A549 (cell line): ENCODE data around the gene TCEA2. TPM values are rescaled to one million over a fixed set of nuclear protein-coding genes. Genes with fewer than 3 reads are reported as not detected.

Experiments used
- ATAC-seq, 2 experiments: fragments of 200-7000 bp in 1 of 2; fragments of >200 bp in 1 of 2; cut with Nextera tagmentation in 1 of 2; cut with Tn5 transposase in 1 of 2; 3 replicates each; pipeline versions ENCODE4 v1.8.0 to v1.9.1; 2018 to 2020; ENCODE audit warnings: mild to moderate bottlenecking in 1 of 2, moderate library complexity in 1 of 2
- CTCF ChIA-PET: fragments of 300-600 bp; sonication (Branson Sonifier 250); formaldehyde crosslinking; extraction: SDS; loops from one replicate; lab custom pipeline; 2021; ENCODE audit warnings: antibody characterized with exemption, inconsistent platforms; lab: Yijun Ruan, JAX
- POLR2A ChIA-PET: fragments of 350-600 bp; formaldehyde crosslinking; extraction: SDS; loops from one replicate; lab custom pipeline; 2021; ENCODE audit warnings: antibody characterized with exemption, inconsistent platforms; lab: Yijun Ruan, JAX
- DNase-seq, 2 experiments: peaks; one replicate each; pipeline versions ENCODE4 v3.0.0 to v3.0.0-alpha.2; 2011 to 2016; ENCODE audit warnings: low read depth in 1 of 2, low spot score in 1 of 2
- FAIRE-seq: peaks from 2 replicates; lab custom pipeline; 2011; peaks lifted over from hg19 to GRCh38; lab: Jason Lieb, UNC
- H3K27ac ChIP-seq, 2 experiments: fragments of >200 bp; sonication (Bioruptor Twin); formaldehyde crosslinking; 3 replicates each; pipeline ENCODE4 v1.5.1; 2016 to 2017
- H3K4me1 ChIP-seq: fragments of >200 bp; sonication (Bioruptor Twin); formaldehyde crosslinking; 3 replicates; pipeline ENCODE4 v1.6.1; 2016
- H3K4me2 ChIP-seq: fragments of >200 bp; sonication (Bioruptor Twin); formaldehyde crosslinking; 3 replicates; pipeline ENCODE4 v1.6.1; 2016
- H3K4me3 ChIP-seq: fragments of >200 bp; sonication (Bioruptor Twin); formaldehyde crosslinking; 3 replicates; pipeline ENCODE4 v1.5.1; 2016
- H3K9me3 ChIP-seq: fragments of >200 bp; sonication (Bioruptor Twin); formaldehyde crosslinking; 3 replicates; pipeline ENCODE4 v1.6.1; 2016
- BHLHE40 ChIP-seq: IDR thresholded peaks from 2 replicates; pipeline ENCODE4 v1.6.1; 2012; ENCODE audit warnings: low read depth, low read length, inconsistent platforms
- CBX2 ChIP-seq: fragments of 200-600 bp; sonication (generic); IDR thresholded peaks from 2 replicates; pipeline ENCODE4 v1.6.1; 2016; ENCODE audit warnings: low read depth, mild to moderate bottlenecking, borderline replicate concordance
- CHD4 ChIP-seq: fragments of 200-600 bp; sonication (generic); IDR thresholded peaks from 2 replicates; pipeline ENCODE4 v1.6.1; 2016; ENCODE audit warnings: antibody characterized with exemption, mild to moderate bottlenecking, borderline replicate concordance
- EHF ChIP-seq: fragments of 250-450 bp; sonication (Bioruptor Pico); IDR thresholded peaks from 2 replicates; pipeline ENCODE4 v1.5.0; 2020; ENCODE audit warnings: mild to moderate bottlenecking
- EHMT2 ChIP-seq: fragments of 200-600 bp; sonication (generic); IDR thresholded peaks from 2 replicates; pipeline ENCODE4 v1.6.1; 2016; ENCODE audit warnings: antibody characterized with exemption, low read depth, mild to moderate bottlenecking, moderate library complexity
- ESRRA ChIP-seq: fragments of 150-350 bp; IDR thresholded peaks from 2 replicates; pipeline ENCODE4 v1.6.1; 2014; ENCODE audit warnings: mild to moderate bottlenecking, low read length, borderline replicate concordance
- HES2 ChIP-seq: fragments of >200 bp; sonication (Bioruptor Twin); formaldehyde crosslinking; IDR thresholded peaks from 2 replicates; pipeline ENCODE4 v1.6.1; 2016
- HOXB13 ChIP-seq: fragments of 250-450 bp; sonication (Bioruptor Pico); IDR thresholded peaks from 2 replicates; pipeline ENCODE4 v1.5.0; 2020; ENCODE audit warnings: low read depth, mild to moderate bottlenecking, moderate library complexity
- JUNB ChIP-seq: fragments of >200 bp; sonication (Bioruptor Twin); formaldehyde crosslinking; IDR thresholded peaks from 2 replicates; pipeline ENCODE4 v1.6.1; 2016
- MAFK ChIP-seq: fragments of 450-650 bp; IDR thresholded peaks from 2 replicates; pipeline ENCODE4 v1.6.1; 2014; ENCODE audit not compliant: partially characterized antibody
- MYC ChIP-seq: IDR thresholded peaks from 2 replicates; pipeline ENCODE4 v1.6.1; 2012; ENCODE audit warnings: mild to moderate bottlenecking, inconsistent platforms, low read length, improper control_type of control experiment, borderline replicate concordance
- NFE2L2 ChIP-seq: fragments of 150-350 bp; conservative IDR thresholded peaks from 2 replicates; pipeline ENCODE4 v1.6.1; 2014; ENCODE audit warnings: low read length
- NPAS2 ChIP-seq: fragments of 250-450 bp; sonication (Bioruptor Pico); IDR thresholded peaks from 2 replicates; pipeline ENCODE4 v1.8.0; 2022; ENCODE audit warnings: mild to moderate bottlenecking, moderate library complexity, borderline replicate concordance
- POLR2A ChIP-seq: IDR thresholded peaks from 2 replicates; pipeline ENCODE4 v1.6.1; 2012; ENCODE audit warnings: mild to moderate bottlenecking, low read length
- RAD21 ChIP-seq, 2 experiments: fragments of >200 bp in 1 of 2; sonication (Bioruptor Twin) in 1 of 2; formaldehyde crosslinking in 1 of 2; IDR thresholded peaks in 1 of 2; conservative IDR thresholded peaks in 1 of 2; 2 replicates in 1 of 2; 3 replicates in 1 of 2; pipeline ENCODE4 v1.6.1; 2012 to 2018; ENCODE audit warnings: inconsistent platforms in 1 of 2
- RNF2 ChIP-seq: fragments of 200-600 bp; sonication (generic); IDR thresholded peaks from 2 replicates; pipeline ENCODE4 v1.6.1; 2016; ENCODE audit warnings: low read depth, mild to moderate bottlenecking, antibody characterized with exemption, moderate library complexity, borderline replicate concordance
- TFCP2L1 ChIP-seq: fragments of 250-450 bp; sonication (Bioruptor Pico); IDR thresholded peaks from 2 replicates; pipeline ENCODE4 v1.5.0; 2021; ENCODE audit warnings: mild to moderate bottlenecking
- TP53 ChIP-seq: fragments of 250-450 bp; sonication (Bioruptor Pico); IDR thresholded peaks from 2 replicates; pipeline ENCODE4 v1.5.0; 2021; ENCODE audit warnings: mild to moderate bottlenecking, moderate library complexity
- USF2 ChIP-seq: fragments of 450-650 bp; IDR thresholded peaks from 2 replicates; pipeline ENCODE4 v1.6.1; 2014; ENCODE audit warnings: antibody characterized with exemption
- ZSCAN20 ChIP-seq: fragments of 250-450 bp; sonication (Bioruptor Pico); IDR thresholded peaks from 2 replicates; pipeline ENCODE4 v1.8.0; 2022; ENCODE audit warnings: mild to moderate bottlenecking, moderate library complexity
- WGBS: methylation state at CpG from one replicate; pipeline ENCODE4 v1.1.6; 2017; ENCODE audit errors: missing lambda C conversion rate; 5-methylcytosine and 5-hydroxymethylcytosine counted together
- polyA plus RNA-seq, 4 experiments: library from polyadenylated mRNA; depleted of rRNA in 3 of 4; stranded (reverse); fragments of >200 nt; fragmentation: RNase III in 1 of 4; extraction: RNeasy Plus Mini Kit Qiagen cat#74134 plus additional on column Dnase treatment in 1 of 4; gene quantifications; 2 replicates in 3 of 4; 3 replicates in 1 of 4; pipeline ENCODE4 v1.2.3, GENCODE V29; 2011 to 2017
- TF ChIP-seq, protein P1 (sequence below): fragments of 250-450 bp; sonication (Bioruptor Pico); IDR thresholded peaks from 2 replicates; pipeline ENCODE4 v1.5.0; 2020; ENCODE audit warnings: low read depth, mild to moderate bottlenecking, moderate library complexity

Gene TCEA2
- polyA plus RNA-seq, 2 of the 4 experiments (the other 2 are of a cell fraction), result 11.2 to 29.8 TPM

DNA sequence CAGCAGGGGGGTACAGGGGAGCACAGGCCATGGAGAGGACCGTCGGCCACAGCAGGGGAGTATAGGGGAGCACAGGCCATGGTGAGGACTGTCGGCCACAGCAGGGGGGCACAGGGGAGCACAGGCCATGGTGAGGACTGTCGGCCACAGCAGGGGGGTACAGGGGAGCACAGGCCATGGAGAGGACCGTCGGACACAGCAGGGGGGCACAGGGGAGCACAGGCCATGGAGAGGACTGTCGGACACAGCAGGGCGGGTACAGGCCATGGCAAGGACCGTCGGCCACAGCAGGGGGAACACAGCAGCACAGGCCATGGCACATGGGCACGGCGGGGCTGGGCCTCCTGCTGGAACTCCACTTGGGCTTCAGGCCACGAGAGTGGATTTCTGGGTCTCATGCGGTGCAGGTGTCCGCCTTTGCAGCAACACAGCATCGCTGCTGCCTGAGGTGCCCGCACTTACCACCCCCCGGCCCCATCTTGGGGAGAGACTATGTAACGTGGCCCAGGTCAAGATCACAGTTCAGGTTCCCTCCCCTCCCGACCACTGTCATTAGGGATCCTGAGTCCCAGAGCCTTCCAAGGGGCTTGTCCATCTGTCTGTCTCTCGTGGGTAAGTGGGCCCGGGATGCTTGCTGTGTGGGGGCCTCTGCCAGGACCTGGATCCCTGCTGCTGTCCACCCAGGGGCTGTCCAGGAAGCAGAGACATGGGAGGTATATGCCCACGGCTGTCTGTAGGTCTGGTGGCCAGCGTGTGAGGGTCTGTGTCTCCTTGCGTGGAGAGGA, 41.9 kb downstream of the TCEA2 start:
- no peak for TF ChIP-seq MAFK
- no peak for TF ChIP-seq JUNB
- no peak for TF ChIP-seq MYC
- TF ChIP-seq EHMT2, result no peak
- no peak for TF ChIP-seq HOXB13 (CRISPR knock-in tag)
- no peak for TF ChIP-seq NFE2L2
- no peak for TF ChIP-seq RNF2
- TF ChIP-seq CHD4, result no peak
- TF ChIP-seq, protein P1, sequence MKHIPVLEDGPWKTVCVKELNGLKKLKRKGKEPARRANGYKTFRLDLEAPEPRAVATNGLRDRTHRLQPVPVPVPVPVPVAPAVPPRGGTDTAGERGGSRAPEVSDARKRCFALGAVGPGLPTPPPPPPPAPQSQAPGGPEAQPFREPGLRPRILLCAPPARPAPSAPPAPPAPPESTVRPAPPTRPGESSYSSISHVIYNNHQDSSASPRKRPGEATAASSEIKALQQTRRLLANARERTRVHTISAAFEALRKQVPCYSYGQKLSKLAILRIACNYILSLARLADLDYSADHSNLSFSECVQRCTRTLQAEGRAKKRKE (CRISPR knock-in tag), result no peak
- no peak for TF ChIP-seq TFCP2L1
- no peak for TF ChIP-seq RAD21 (conservative IDR thresholded peaks at IDR 0.05 in 1 of 2, IDR thresholded peaks at IDR 0.05 in 1 of 2)
- TF ChIP-seq, all 56 proteins: peak for 0
- no peak for DNase-seq
- 69% methylated on average over 8 of the region's 25 CpGs for WGBS
- H3K4me1 ChIP-seq, result 0 out of 3 replicates have a peak, but pooled peaks cover 6% of the 10 kb centered on the region
- POLR2A ChIA-PET, result no interaction called here
- H3K9me3 ChIP-seq, result no peaks in the 10 kb centered on the region
- H3K27ac ChIP-seq, result no peak overlapping the region
- H3K4me3 ChIP-seq, result no peak overlapping the region
- CTCF ChIA-PET, result interaction anchor here (1.1 kb wide), 1 partner anchor 13 kb away, joined by 3 read pairs; no protein-coding TSS in a partner anchor
- no peak overlapping the region for H3K4me2 ChIP-seq
- ATAC-seq, result no peak
- FAIRE-seq, result no peak

DNA sequence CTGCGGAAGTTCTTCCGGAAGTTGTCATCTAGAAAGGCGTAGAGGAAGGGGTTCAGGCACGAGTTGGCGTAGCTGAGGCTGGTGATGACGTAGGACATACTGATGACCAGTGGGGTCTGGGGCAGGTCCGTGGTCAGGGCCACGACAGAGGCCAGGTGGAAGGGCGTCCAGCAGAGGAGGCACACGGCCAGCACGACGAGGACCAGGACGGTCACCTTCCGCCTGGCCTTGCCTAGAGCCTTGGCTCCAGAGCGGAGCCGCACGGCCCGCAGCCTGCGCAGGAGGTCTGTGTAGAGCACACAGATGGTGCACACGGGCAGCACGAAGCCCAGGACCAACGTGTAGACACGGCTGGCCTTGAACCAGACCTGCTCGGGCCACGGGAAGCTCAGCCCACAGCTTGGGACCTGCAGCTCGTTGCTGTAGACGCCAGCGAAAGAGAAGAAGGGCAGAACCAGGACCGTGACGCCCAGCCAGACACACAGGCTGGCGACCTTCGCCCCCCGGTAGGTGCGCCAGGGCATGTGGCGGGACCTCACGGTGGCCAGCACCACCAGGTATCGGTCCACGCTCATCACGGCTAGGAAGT, 42.9 kb downstream of the TCEA2 start:
- Histone ChIP-seq H3K9me3 (no peaks in the 10 kb centered on the region), H3K4me2 (no peak overlapping the region), H3K4me1 (0 out of 3 replicates have a peak, but pooled peaks cover 6% of the 10 kb centered on the region), H3K4me3 (no peak overlapping the region)
- FAIRE-seq (no peak), ATAC-seq (no peak), DNase-seq (no peak)
- POLR2A ChIA-PET, result no interaction called here
- CTCF ChIA-PET, result interaction anchor here (0.6 to 7.1 kb wide), 4 partner anchors 10 to 22 kb away, joined by 3 to 63 read pairs (median 4); partner anchors contain the start of gene LKAAEAR1
- TF ChIP-seq JUNB (no peak), POLR2A (no peak), NPAS2 (no peak), ZSCAN20 (CRISPR knock-in tag) (no peak), ESRRA (no peak), HES2 (no peak), TP53 (CRISPR knock-in tag) (no peak)
- TF ChIP-seq, all 56 proteins: peak for 0
- H3K27ac ChIP-seq, result no peak overlapping the region
- 77% methylated on average over 39 of the region's 39 CpGs for WGBS

DNA sequence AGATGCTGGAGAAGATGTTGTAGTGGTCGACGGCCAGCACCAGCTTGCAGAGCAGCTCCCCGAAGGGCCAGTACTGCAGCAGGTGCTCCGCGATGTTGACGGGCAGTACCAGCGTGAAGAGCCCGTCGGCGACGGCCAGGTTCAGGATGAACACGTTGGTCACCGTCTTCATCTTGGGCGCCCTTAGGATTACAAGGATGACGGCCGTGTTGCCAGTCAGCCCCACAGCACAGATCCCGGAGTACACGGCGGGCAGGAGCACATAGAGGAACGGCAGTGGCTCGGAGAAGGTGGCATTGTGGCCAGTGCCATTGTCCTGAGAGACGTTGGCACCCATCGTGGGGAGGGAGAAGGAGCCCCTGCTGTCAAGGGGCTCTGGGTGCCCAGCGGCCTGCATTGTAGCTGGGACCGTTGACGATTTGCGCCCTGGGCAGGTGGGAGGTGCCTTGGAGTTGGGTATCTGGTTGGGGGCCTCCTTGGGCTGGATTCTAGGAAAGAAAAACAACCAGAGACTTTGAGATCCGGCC, 43.5 kb downstream of the TCEA2 start:
- Histone ChIP-seq H3K9me3 (no peaks in the 10 kb centered on the region), H3K27ac (no peak overlapping the region), H3K4me1 (0 out of 3 replicates have a peak, but pooled peaks cover 6% of the 10 kb centered on the region), H3K4me2 (no peak overlapping the region), H3K4me3 (no peak overlapping the region)
- TF ChIP-seq JUNB, result no peak
- TF ChIP-seq USF2, result no peak
- TF ChIP-seq EHF (CRISPR knock-in tag), result no peak
- no peak for TF ChIP-seq HES2
- no peak for TF ChIP-seq BHLHE40
- TF ChIP-seq CBX2, result no peak
- no peak for FAIRE-seq
- CTCF ChIA-PET, result interaction anchor here (1.2 to 7.1 kb wide), 3 partner anchors 9 to 22 kb away, joined by 4 to 63 read pairs (median 5); partner anchors contain the start of gene LKAAEAR1
- ATAC-seq, result no peak
- WGBS, result 77% methylated on average over 27 of the region's 28 CpGs
- DNase-seq, result no peak
- POLR2A ChIA-PET, result no interaction called here
